ENCODE data around the gene TNNI2. TPM values are rescaled to one million over a fixed set of nuclear protein-coding genes. Genes with fewer than 3 reads are reported as not detected.

TNNI2 gene
- total RNA-seq, 1 experiment from 2014 or later: not detected

DNA sequence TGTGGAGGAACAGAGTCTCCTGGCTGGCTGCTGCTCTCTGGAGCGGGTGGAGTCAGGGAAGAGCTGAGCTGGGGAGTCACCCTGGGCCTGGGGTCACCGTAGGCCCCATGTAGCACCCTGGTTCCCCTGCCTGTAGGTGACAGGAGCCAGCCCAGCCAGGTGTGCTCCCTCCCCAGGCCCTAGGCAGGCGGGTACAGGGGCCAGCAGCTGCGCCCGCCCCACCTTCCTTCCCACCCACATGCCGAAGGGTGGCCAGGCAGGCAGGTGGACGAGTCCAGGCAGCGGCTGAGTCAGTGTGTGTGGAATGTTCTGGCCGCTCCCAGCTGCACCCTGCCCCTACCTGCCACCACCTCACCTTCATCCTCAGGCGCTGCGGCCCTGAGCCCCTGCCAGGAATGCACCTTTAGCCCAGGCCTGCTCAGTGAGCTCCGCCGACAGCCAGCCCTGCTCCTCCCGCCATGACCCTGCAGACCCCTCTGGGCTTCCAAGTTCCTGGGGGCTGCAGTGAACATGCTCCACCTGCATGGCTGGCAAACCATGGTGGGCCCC, 4.6 kb upstream of the TNNI2 start:
- no peak overlapping the region for H3K56ac ChIP-seq (ENCODE audit: insufficient read length, low read depth, low read length)
- no peaks in the 10 kb centered on the region for H3K36me3 Mint-ChIP-seq (ENCODE audit: insufficient read depth in 1 of 3, low read depth in 3 of 3)
- H3K79me1 ChIP-seq (ENCODE audit: insufficient read depth, low read depth, low read length, poor library complexity, severe bottlenecking): no peaks in the 10 kb centered on the region

More for the DNA sequence above, 4.6 kb upstream of the TNNI2 start:
- Histone ChIP-seq H2BK15ac (ENCODE audit: low read depth, low read length) (no peak overlapping the region), H3K79me2 (ENCODE audit: insufficient read depth, low read length) (no peaks in the 10 kb centered on the region), H3T11ph (ENCODE audit: low read length) (no peak overlapping the region), H2AFZ (ENCODE audit: low read length) (no peak overlapping the region), H3K27me3 (ENCODE audit: insufficient read depth, low read length) (no peaks in the 10 kb centered on the region), H4K8ac (replicated peaks; ENCODE audit: insufficient read length, low read depth, low read length) (no peak overlapping the region), H2BK20ac (ENCODE audit: low read depth, low read length, poor library complexity, severe bottlenecking) (no peak overlapping the region), H3K18ac (ENCODE audit: insufficient read length, low read depth, low read length) (no peak overlapping the region), H4K91ac (ENCODE audit: insufficient read length, low read depth, low read length) (no peak overlapping the region), H2AK5ac (ENCODE audit: insufficient read length, low read length) (no peak overlapping the region), H3K27ac (ENCODE audit: insufficient read length, low read depth, low read length) (no peak overlapping the region), H3K4me1 (ENCODE audit: insufficient read depth, low read length) (no peaks in the 10 kb centered on the region), H2BK120ac (ENCODE audit: low read depth, low read length, poor library complexity, severe bottlenecking) (no peak overlapping the region), H3K23me2 (ENCODE audit: insufficient read length, low read depth, low read length, poor library complexity, severe bottlenecking) (peaks cover 3% of the 10 kb centered on the region), H3K4ac (ENCODE audit: low read depth, low read length) (no peak overlapping the region), H4K20me1 (ENCODE audit: control insufficient read depth, insufficient read depth, insufficient read length) (no peaks in the 10 kb centered on the region), H3K9ac (ENCODE audit: extremely low read depth, insufficient read length, low read length) (no peak overlapping the region), H3K4me2 (ENCODE audit: insufficient read depth, insufficient read length, low read length) (no peak overlapping the region), H2BK5ac (ENCODE audit: insufficient read length, low read length) (no peak overlapping the region), H4K5ac (ENCODE audit: insufficient read length, low read depth, low read length) (no peak overlapping the region), H3K9me3 (ENCODE audit: control insufficient read depth, low read depth, low read length) (no peaks in the 10 kb centered on the region), H3K14ac (ENCODE audit: insufficient read depth, low read length) (no peak overlapping the region), H3K23ac (ENCODE audit: insufficient read length, low read depth, low read length) (no peak overlapping the region), H2BK12ac (ENCODE audit: insufficient read length, low read depth, low read length) (no peak overlapping the region)
- WGBS (ENCODE audit: extremely low coverage, insufficient read length, low lambda C conversion rate): no CpG with 5 or more reads among the region's 14 CpGs
- H3K9me3 Mint-ChIP-seq: no peaks in the 10 kb centered on the region; a peak in 1 of 5 replicates
- no peak overlapping the region for H3K4me3 Mint-ChIP-seq
- H3K27me3 Mint-ChIP-seq (ENCODE audit: low read depth): peaks cover 18% of the 10 kb centered on the region
- TF ChIP-seq, protein P1, sequence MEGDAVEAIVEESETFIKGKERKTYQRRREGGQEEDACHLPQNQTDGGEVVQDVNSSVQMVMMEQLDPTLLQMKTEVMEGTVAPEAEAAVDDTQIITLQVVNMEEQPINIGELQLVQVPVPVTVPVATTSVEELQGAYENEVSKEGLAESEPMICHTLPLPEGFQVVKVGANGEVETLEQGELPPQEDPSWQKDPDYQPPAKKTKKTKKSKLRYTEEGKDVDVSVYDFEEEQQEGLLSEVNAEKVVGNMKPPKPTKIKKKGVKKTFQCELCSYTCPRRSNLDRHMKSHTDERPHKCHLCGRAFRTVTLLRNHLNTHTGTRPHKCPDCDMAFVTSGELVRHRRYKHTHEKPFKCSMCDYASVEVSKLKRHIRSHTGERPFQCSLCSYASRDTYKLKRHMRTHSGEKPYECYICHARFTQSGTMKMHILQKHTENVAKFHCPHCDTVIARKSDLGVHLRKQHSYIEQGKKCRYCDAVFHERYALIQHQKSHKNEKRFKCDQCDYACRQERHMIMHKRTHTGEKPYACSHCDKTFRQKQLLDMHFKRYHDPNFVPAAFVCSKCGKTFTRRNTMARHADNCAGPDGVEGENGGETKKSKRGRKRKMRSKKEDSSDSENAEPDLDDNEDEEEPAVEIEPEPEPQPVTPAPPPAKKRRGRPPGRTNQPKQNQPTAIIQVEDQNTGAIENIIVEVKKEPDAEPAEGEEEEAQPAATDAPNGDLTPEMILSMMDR (conservative IDR thresholded peaks at IDR 0.05): no peak
- H3K27ac Mint-ChIP-seq: peak overlapping the region in 2 of 3 experiments; percentile 20 to 67; a peak in 1 of 7 replicates
- DNase-seq: no peak
- peaks cover 3 to 9% of the 10 kb centered on the region in 2 experiments; a peak in 3 of 4 replicates for H3K4me1 Mint-ChIP-seq

Measured in H9 (cell line).